Naive thymus-derived CD8-positive, alpha-beta T cell (primary cell): Measurements from ENCODE around the gene C11orf24. TPM values are rescaled to one million over a fixed set of nuclear protein-coding genes. Genes with fewer than 3 reads are reported as not detected.
"Not testable (repeated sequence)": the region's sequence is repeated elsewhere in the genome, so short reads cannot be mapped to it uniquely, and the experiment has no call there.

Experiments used
- ATAC-seq, 2 donors: fragments of 150-1000 bp; cut with Tn5 transposase in 1 of 2; sonication (Bioruptor Pico), chemical (Tn5 transposase) in 1 of 2; 1 replicate in 1 of 2; 2 replicates in 1 of 2; pipeline ENCODE4 v1.10.0; 2021; ENCODE audit warnings: mild to moderate bottlenecking in 2 of 2, moderate library complexity in 2 of 2
- POLR2A ChIA-PET: fragments of 350-600 bp; sonication (Branson Sonifier 250); formaldehyde crosslinking; loops from one replicate; lab custom pipeline; 2021; ENCODE audit warnings: antibody characterized with exemption; lab: Charles Lee
- DNase-seq, 10 donors: peaks; one replicate each; pipeline versions ENCODE4 v3.0.0 to v3.0.0-alpha.2; 2020 to 2022
- H3K27ac Mint-ChIP-seq, 10 donors: one replicate each; pipeline ENCODE4 v1.8.0; 2020 to 2022; ENCODE audit warnings: mild to moderate bottlenecking in 10 of 10, mixed read lengths in 10 of 10, moderate library complexity in 4 of 10, inconsistent platforms in 1 of 10
- H3K27me3 Mint-ChIP-seq, 5 donors: one replicate each; pipeline ENCODE4 v1.8.0; 2021 to 2022; ENCODE audit warnings: mixed read lengths in 5 of 5
- H3K36me3 Mint-ChIP-seq, 3 donors: one replicate each; pipeline ENCODE4 v1.8.0; 2020 to 2022; ENCODE audit warnings: mixed read lengths in 3 of 3, mild to moderate bottlenecking in 2 of 3, inconsistent platforms in 1 of 3
- H3K4me1 Mint-ChIP-seq, 4 donors: one replicate each; pipeline ENCODE4 v1.8.0; 2021 to 2022; ENCODE audit warnings: mixed read lengths in 4 of 4
- H3K4me3 Mint-ChIP-seq, 10 donors: one replicate each; pipeline ENCODE4 v1.8.0; 2020 to 2022; ENCODE audit warnings: mild to moderate bottlenecking in 10 of 10, mixed read lengths in 10 of 10, moderate library complexity in 6 of 10, inconsistent platforms in 1 of 10
- H3K9me3 Mint-ChIP-seq, 9 donors: one replicate each; pipeline ENCODE4 v1.8.0; 2020 to 2022; ENCODE audit warnings: mixed read lengths in 9 of 9, mild to moderate bottlenecking in 3 of 9, inconsistent platforms in 1 of 9, moderate library complexity in 1 of 9
- polyA plus RNA-seq, 3 donors: library from polyadenylated mRNA; unstranded; fragments of 300-500 nt; fragmentation: Illumina TruSeq; gene quantifications; one replicate each; pipeline ENCODE4 v1.2.3, GENCODE V29; 2021
- total RNA-seq, 8 experiments: library from RNA in 2 of 8; stranded (reverse) in 2 of 8; gene quantifications; one replicate each; pipeline ENCODE4 v1.2.3 and lab custom pipeline; 2021 to 2026

Gene C11orf24
- total and polyA plus RNA-seq, 5 experiments from 2014 or later: 6.1 to 19.4 (median 10.4) TPM

DNA sequence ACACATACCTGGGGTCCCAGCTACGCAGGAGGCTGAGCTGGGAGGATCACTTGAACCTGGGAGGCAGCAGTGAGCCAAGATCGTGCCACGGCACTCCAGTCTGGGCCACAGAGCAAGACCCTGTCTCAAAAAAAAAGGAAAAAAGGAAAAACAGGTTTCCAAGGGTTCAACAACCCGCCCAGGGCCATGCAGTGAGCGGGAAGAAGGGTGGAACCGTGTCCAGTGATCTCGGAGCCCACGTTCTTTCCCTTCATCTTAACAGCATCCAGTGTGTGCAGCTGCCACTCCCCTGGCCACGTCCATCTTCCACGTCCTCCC is 25.7 kb upstream of the C11orf24 start:
- H3K9me3 Mint-ChIP-seq: no peaks in the 10 kb centered on the region
- ATAC-seq (no peak), DNase-seq (no peak)
- POLR2A ChIA-PET: interaction anchor here (1.1 to 5.2 kb wide), 3 partner anchors 15 to 39 kb away, joined by 3 to 49 read pairs (median 21); partner anchors contain the start of gene C11orf24
- peaks cover 5 to 26% (median 6%) of the 10 kb centered on the region in 4 donors for H3K4me1 Mint-ChIP-seq
- no peaks in the 10 kb centered on the region for H3K27me3 Mint-ChIP-seq
- H3K27ac Mint-ChIP-seq: peak overlapping the region in 1 of 10 donors; percentile 51
- H3K4me3 Mint-ChIP-seq: peak overlapping the region in 1 of 10 donors; percentile 19
- no peaks in the 10 kb centered on the region for H3K36me3 Mint-ChIP-seq

- no peak overlapping the region for H3K27ac Mint-ChIP-seq
- POLR2A ChIA-PET: interaction anchor here (1.1 to 5.2 kb wide), 3 partner anchors 14 to 38 kb away, joined by 3 to 49 read pairs (median 21); partner anchors contain the start of gene C11orf24
- H3K36me3 Mint-ChIP-seq: no peaks in the 10 kb centered on the region
- DNase-seq (no peak), ATAC-seq (no peak)
- no peaks in the 10 kb centered on the region for H3K9me3 Mint-ChIP-seq
- H3K4me3 Mint-ChIP-seq: no peak overlapping the region
- no peaks in the 10 kb centered on the region for H3K27me3 Mint-ChIP-seq
- H3K4me1 Mint-ChIP-seq: peaks cover 5 to 26% (median 6%) of the 10 kb centered on the region in 4 donors
Observed at GRCh38 chr11:68297052-68297378, 25.2 kb upstream of the C11orf24 start.

DNA sequence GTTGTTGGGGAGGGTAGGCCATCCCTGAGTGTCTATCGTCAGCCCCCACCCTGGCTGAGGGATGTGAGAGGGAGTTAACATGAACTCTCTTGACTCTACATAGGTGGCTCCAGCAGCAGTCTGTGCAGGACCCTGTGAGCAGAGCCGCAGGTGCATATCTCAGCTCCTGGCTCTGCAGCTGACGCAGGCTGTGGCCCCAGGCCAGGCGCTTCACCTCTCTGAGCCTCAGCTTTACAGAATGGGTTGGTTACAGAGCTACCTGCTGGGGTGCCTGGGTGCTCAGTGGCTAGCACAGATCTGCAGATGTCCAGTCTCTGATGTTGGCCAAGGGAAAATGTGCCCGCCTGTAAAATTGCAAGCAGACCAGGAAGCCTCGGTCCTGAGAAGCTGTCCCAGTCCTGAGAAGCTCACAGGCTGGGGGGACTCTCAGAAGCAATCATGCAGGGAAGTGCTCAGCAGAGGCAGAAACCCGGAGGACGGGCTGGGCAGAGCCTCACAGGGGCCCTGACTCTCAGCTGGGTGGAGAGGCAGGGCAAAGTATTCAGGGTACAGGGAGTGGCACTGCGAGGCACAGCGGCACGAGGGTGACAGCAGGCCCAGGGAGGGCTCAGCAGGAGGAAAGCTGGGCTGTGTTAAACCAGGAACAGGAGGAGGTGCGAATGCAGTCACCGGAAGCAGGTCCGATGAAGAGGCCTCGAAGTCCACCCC is 24.7 kb upstream of the C11orf24 start:
- no peak for DNase-seq
- H3K4me3 Mint-ChIP-seq: no peak overlapping the region
- POLR2A ChIA-PET: interaction anchor here (1.1 to 5.2 kb wide), 3 partner anchors 14 to 38 kb away, joined by 3 to 49 read pairs (median 21); partner anchors contain the start of gene C11orf24
- H3K36me3 Mint-ChIP-seq: no peaks in the 10 kb centered on the region
- peaks cover 5 to 26% (median 6%) of the 10 kb centered on the region in 4 donors for H3K4me1 Mint-ChIP-seq
- H3K27me3 Mint-ChIP-seq: no peaks in the 10 kb centered on the region
- H3K9me3 Mint-ChIP-seq: no peaks in the 10 kb centered on the region
- no peak for ATAC-seq
- no peak overlapping the region for H3K27ac Mint-ChIP-seq

- H3K9me3 Mint-ChIP-seq: peaks cover 0 to under 1% (median 0%) of the 10 kb centered on the region in 9 donors
- DNase-seq (no peak), ATAC-seq (no peak)
- no peaks in the 10 kb centered on the region for H3K36me3 Mint-ChIP-seq
- H3K4me3 Mint-ChIP-seq: no peak overlapping the region
- no peaks in the 10 kb centered on the region for H3K27me3 Mint-ChIP-seq
- peaks cover 5 to 26% (median 6%) of the 10 kb centered on the region in 4 donors for H3K4me1 Mint-ChIP-seq
- POLR2A ChIA-PET: interaction anchor here (3.3 to 5.2 kb wide), 2 partner anchors 24 to 37 kb away, joined by 21 to 49 read pairs; partner anchors contain the start of gene C11orf24
- H3K27ac Mint-ChIP-seq: no peak overlapping the region
Observed at GRCh38 chr11:68295940-68296339, 24.2 kb upstream of the C11orf24 start.

DNA sequence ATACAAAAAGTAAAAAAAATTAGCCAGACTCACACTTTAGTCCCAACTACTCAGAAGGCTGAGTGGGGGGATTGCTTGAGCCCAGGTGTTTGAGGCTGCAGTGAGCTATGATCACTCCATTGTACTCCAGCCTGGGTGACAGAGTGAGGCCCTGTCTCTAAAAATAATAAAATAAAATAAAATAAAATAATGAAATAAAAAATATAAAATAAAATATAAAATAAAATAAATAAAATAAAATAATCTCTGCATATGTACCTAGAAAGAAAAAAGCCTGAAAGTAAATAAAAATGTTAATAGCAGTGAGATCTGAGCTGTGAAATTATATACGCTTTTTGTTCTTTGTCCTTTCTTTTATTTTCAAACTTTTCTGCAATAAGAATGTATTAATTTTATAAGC is 23.5 kb upstream of the C11orf24 start:
- DNase-seq: no peak
- Mint-ChIP-seq H3K36me3 (no peaks in the 10 kb centered on the region), H3K27me3 (no peaks in the 10 kb centered on the region), H3K4me1 (peaks cover 5 to 26% (median 6%) of the 10 kb centered on the region in 4 donors), H3K4me3 (no peak overlapping the region), H3K9me3 (peaks cover 0 to 2% (median 0%) of the 10 kb centered on the region in 9 donors), H3K27ac (no peak overlapping the region)
- POLR2A ChIA-PET: no interaction called here
- no peak for ATAC-seq

DNA sequence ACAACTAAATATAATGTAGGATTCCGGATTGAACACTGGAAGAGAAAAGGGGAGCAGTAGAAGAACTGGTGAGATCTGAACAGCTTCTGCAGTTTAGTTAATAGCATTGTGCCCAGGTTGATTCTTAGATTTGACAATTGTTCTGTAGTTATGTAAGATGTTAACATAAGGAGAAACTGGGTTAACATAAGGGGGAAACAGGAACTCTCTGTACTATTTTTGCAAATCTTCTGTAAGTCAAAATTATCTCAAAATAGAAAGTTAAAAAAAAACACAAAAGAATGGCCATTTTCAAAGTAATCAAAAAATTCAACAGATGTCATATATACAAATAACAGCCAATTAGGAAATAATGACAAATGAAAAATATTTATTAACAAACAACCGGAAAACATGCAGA is 21.9 kb upstream of the C11orf24 start:
- peaks cover 5 to 26% (median 6%) of the 10 kb centered on the region in 4 donors for H3K4me1 Mint-ChIP-seq
- peaks cover 0 to 2% (median 0%) of the 10 kb centered on the region in 9 donors for H3K9me3 Mint-ChIP-seq
- H3K27me3 Mint-ChIP-seq: no peaks in the 10 kb centered on the region
- ATAC-seq (no peak), DNase-seq (no peak)
- POLR2A ChIA-PET: no interaction called here
- peaks cover 0 to 2% (median 0%) of the 10 kb centered on the region in 3 donors for H3K36me3 Mint-ChIP-seq
- peak overlapping the region in 1 of 10 donors; percentile 25 for H3K4me3 Mint-ChIP-seq
- H3K27ac Mint-ChIP-seq: peak overlapping the region in 1 of 10 donors; percentile 62

GRCh38 chr11:68289456-68289855 is 17.7 kb upstream of the C11orf24 start:
- Mint-ChIP-seq H3K4me1 (peaks cover 0 to 12% (median 0%) of the 10 kb centered on the region in 4 donors), H3K9me3 (peaks cover 0 to 5% (median 0%) of the 10 kb centered on the region in 9 donors), H3K4me3 (no peak overlapping the region), H3K27ac (no peak overlapping the region), H3K27me3 (peaks cover 0 to 9% (median 0%) of the 10 kb centered on the region in 5 donors), H3K36me3 (peaks cover 0 to 4% (median 2%) of the 10 kb centered on the region in 3 donors)
- POLR2A ChIA-PET: interaction anchor here (1.6 kb wide), 1 partner anchor 18 kb away, joined by 6 read pairs; the partner anchor contains the start of gene C11orf24
- no peak for DNase-seq
- no peak for ATAC-seq

GRCh38 chr11:68287419-68287818 is 15.6 kb upstream of the C11orf24 start:
- no peak for ATAC-seq
- peaks cover 0 to 7% (median 0%) of the 10 kb centered on the region in 9 donors for H3K9me3 Mint-ChIP-seq
- peaks cover 0 to 17% (median 3%) of the 10 kb centered on the region in 5 donors for H3K27me3 Mint-ChIP-seq
- no peak overlapping the region for H3K4me3 Mint-ChIP-seq
- H3K27ac Mint-ChIP-seq: no peak overlapping the region
- peaks cover 0 to 8% (median 2%) of the 10 kb centered on the region in 3 donors for H3K36me3 Mint-ChIP-seq
- peaks cover 10 to 12% (median 12%) of the 10 kb centered on the region in 4 donors for H3K4me1 Mint-ChIP-seq
- POLR2A ChIA-PET: interaction anchor here (0.6 to 1.6 kb wide), 3 partner anchors 9 to 22 kb away, joined by 3 to 4 read pairs (median 3); no protein-coding TSS in a partner anchor
- no peak for DNase-seq

DNA sequence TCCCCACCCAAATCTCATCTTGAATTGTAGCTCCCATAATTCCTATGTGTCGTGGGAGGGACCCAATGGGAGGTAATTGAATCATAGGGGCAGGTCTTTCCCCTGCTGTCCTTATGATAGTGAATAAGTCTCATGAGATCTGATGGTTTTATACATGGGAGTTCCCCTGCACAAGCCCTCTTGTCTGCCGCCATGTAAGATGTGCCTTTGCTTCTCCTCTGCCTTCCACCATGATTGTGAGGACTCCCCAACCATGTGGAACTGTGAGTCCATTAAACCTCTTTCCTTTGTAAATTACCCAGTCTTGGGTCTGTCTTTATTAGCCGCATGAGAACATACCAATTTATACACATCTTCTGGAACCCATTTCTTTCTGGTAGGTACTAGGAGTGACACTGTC is 12.8 kb upstream of the C11orf24 start:
- peaks cover 0 to 17% (median 3%) of the 10 kb centered on the region in 5 donors for H3K27me3 Mint-ChIP-seq
- H3K4me1 Mint-ChIP-seq: peaks cover 19 to 28% (median 20%) of the 10 kb centered on the region in 4 donors
- POLR2A ChIA-PET, DNase-seq, H3K4me3 Mint-ChIP-seq, ATAC-seq, H3K36me3 Mint-ChIP-seq, H3K9me3 Mint-ChIP-seq: not testable (repeated sequence)
- peak overlapping the region in 1 of 10 donors; percentile 38 for H3K27ac Mint-ChIP-seq

DNA sequence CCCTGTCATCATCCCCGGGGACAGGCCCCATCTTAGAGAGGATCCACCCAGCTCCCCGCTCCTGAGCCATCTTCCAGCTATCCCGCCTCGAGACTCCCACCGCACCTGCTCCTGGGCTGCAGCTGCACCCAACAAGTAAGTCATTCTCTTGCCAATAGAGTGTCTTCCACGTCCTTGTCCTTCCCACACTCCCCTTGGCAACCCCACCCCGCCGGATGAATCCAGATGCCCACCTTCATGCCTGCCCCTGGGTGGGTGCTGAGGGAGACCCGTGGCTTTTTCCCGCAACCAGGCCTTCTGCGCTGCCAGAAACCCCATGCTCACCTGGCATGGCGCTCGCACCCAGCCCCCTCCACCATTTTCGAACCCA is 11.1 kb upstream of the C11orf24 start:
- Mint-ChIP-seq H3K4me3 (peak overlapping the region; percentile 54 to 79 (median 72)), H3K36me3 (peaks cover 0 to 8% (median 0%) of the 10 kb centered on the region in 3 donors), H3K27ac (peak overlapping the region in 6 of 10 donors; percentile 56 to 90 (median 75)), H3K4me1 (peaks cover 19 to 29% (median 20%) of the 10 kb centered on the region in 4 donors), H3K9me3 (peaks cover 0 to 7% (median 0%) of the 10 kb centered on the region in 9 donors), H3K27me3 (peaks cover 0 to 13% (median 3%) of the 10 kb centered on the region in 5 donors)
- DNase-seq (no peak), ATAC-seq (no peak)
- POLR2A ChIA-PET: interaction anchor here (1.0 to 2.3 kb wide), 2 partner anchors 10 to 14 kb away, joined by 3 to 18 read pairs; partner anchors contain the start of gene C11orf24

DNA sequence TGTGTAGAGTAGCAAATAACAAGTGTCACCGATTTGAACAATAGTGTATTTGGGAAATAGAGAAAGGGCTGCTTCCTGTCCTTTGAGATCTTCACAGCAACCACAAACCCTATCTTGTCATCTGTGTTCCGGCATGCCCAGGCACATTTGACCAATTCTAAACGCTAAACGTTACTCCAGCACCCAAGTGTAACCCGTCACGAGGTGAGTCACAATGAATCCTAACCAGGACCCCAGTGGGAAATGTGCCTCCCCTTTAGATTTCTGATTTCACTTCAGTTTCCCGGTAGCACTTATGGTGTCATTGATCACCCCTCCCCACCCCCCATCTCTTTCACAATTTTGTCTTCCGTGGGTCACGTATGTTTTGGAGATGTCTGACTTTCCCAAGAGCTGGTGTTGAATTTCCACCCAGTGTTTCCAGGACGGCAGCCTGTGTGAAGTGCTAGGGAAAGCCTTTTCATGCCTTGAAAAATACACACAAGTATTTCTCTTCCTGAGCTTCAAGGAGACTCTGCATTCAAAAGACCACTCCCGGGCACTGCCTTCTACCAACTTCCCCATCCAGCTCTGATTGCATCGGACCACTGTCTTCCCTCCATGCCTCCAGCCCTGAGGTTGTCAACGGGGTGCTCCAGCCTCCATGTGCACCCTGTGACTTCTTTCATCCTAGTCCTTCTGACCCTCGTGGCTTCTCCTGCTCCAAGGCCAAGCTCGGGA is 10.5 kb upstream of the C11orf24 start:
- Mint-ChIP-seq H3K4me3 (peak overlapping the region; percentile 54 to 79 (median 72)), H3K4me1 (peaks cover 19 to 29% (median 20%) of the 10 kb centered on the region in 4 donors), H3K36me3 (peaks cover 0 to 8% (median 0%) of the 10 kb centered on the region in 3 donors), H3K27me3 (peaks cover 0 to 13% (median 3%) of the 10 kb centered on the region in 5 donors), H3K27ac (peak overlapping the region in 8 of 10 donors; percentile 21 to 90 (median 66)), H3K9me3 (peaks cover 0 to 7% (median 0%) of the 10 kb centered on the region in 9 donors)
- ATAC-seq (peak; percentile 72 to 82), DNase-seq (peak in 6 of 10 donors; percentile 6 to 39 (median 18))
- POLR2A ChIA-PET: interaction anchor here (1.0 to 2.3 kb wide), 2 partner anchors 10 to 15 kb away, joined by 3 to 18 read pairs; partner anchors contain the start of gene C11orf24

DNA sequence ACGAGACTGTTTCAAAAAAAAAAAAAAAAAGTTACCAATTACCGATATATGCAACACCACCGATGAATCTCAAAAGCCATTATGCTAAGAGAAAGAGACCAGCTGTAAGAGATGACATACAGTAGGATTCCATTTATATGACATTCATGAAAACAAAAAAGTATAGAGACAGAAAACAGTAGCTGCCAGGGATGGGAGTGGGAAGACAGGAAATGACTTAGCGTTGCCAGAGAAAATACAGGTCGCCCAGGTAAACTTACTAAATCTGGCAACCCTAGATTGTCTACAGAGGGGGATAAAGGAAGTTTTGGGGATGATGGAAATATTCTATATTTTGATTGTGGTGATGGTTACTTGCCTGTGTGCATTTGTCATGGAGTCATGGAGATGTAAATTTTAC is 7.9 kb upstream of the C11orf24 start:
- peaks cover 0 to 5% (median 0%) of the 10 kb centered on the region in 9 donors for H3K9me3 Mint-ChIP-seq
- ATAC-seq (no peak), DNase-seq (no peak)
- peaks cover 19 to 29% (median 20%) of the 10 kb centered on the region in 4 donors for H3K4me1 Mint-ChIP-seq
- H3K27ac Mint-ChIP-seq: peak overlapping the region in 2 of 10 donors; percentile 41 to 55
- peaks cover 0 to 10% (median 3%) of the 10 kb centered on the region in 5 donors for H3K27me3 Mint-ChIP-seq
- H3K36me3 Mint-ChIP-seq: peaks cover 0 to 6% (median 0%) of the 10 kb centered on the region in 3 donors
- POLR2A ChIA-PET: interaction anchor here (0.8 kb wide), 1 partner anchor 53 kb away, joined by 3 read pairs; no protein-coding TSS in a partner anchor
- no peak overlapping the region for H3K4me3 Mint-ChIP-seq
